HUES64 (cell line): Measurements from ENCODE around the gene RAD51D.
A peak's percentile ranks its signal among the peaks of the same experiment; 100 is the strongest.

Experiments
- H3K27ac ChIP-seq: 2 replicates; pipeline ENCODE4 v1.7.0; 2013; ENCODE audit warnings: low read depth, low read length, inconsistent platforms
- H3K27me3 ChIP-seq: 2 replicates; pipeline ENCODE4 v1.6.1; 2013; ENCODE audit warnings: mild to moderate bottlenecking, low read length; ENCODE audit not compliant: insufficient read depth
- H3K36me3 ChIP-seq: 2 replicates; pipeline ENCODE4 v1.6.1; 2013; ENCODE audit warnings: mild to moderate bottlenecking, low read length; ENCODE audit not compliant: insufficient read depth
- H3K4me1 ChIP-seq: 2 replicates; pipeline ENCODE4 v1.6.1; 2013; ENCODE audit warnings: mild to moderate bottlenecking, low read length, moderate library complexity; ENCODE audit not compliant: insufficient read depth
- H3K4me3 ChIP-seq: 2 replicates; pipeline ENCODE4 v1.5.1; 2013; ENCODE audit warnings: mild to moderate bottlenecking, low read length, moderate library complexity
- H3K9ac ChIP-seq: 2 replicates; pipeline ENCODE4 v1.6.1; 2013; ENCODE audit warnings: mild to moderate bottlenecking, low read depth, low read length
- H3K9me3 ChIP-seq: 2 replicates; pipeline ENCODE4 v1.6.1; 2013; ENCODE audit warnings: low read depth, low read length; ENCODE audit not compliant: insufficient read depth
- whole genome bisulfite sequencing: fragments of 150-250, 120-280 bp; methylation state at CpG from one replicate; pipeline ENCODE4 v1.1.7; 2013; ENCODE audit warnings: missing lambda C conversion rate; 5-methylcytosine and 5-hydroxymethylcytosine counted together

Gene RAD51D

DNA sequence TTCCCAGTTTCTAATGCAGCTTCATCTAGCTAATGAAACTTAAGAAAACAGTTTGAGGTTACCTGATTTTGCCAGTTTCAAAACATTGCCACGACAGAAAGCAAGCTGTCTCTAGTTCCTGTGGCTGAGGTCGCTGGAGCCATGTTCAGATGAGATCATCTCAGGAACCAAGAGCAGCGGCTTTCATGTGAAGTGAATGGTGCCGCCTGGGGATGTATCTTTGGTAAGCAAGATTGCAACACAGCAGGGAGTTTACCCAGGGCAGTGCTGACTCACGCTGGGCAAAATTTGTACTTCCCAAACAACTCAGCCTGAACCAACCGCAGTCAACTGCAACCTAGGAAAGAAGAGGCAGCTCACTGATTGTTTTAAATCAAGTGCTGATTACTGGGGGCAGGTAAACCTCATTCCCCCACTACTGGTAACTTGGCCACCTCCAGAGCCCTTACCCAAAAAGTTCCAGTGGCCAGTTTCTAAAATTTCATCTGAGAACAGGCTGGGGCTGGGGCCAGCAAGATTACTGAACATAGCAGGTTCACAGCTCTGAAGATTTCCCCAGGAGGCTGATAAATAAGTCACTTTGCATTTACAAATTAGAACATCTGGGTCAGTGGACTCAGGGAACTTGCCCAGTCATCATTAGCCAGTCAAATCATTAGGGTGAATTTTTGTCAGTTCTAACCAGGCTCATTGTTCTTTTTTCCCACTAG, 56.0 kb downstream of the RAD51D start, which contains the start of gene RFFL:
RFFL (minus strand) TSS at position 194 of the 710 bp plus-strand sequence. CDS start 37,154 bp downstream, outside the sequence.
- Histone ChIP-seq H3K4me3 (peak within 1 kb of the TSS; percentile 25), H3K4me1 (peaks cover 35% of the 10 kb centered on the region), H3K27ac (peak within 1 kb of the TSS; percentile 89), H3K9me3 (no peaks in the 10 kb centered on the region), H3K36me3 (no peaks in the 10 kb centered on the region), H3K27me3 (no peaks in the 10 kb centered on the region), H3K9ac (peak within 1 kb of the TSS; percentile 63)
- under 1% methylated on average over 6 of the region's 6 CpGs for WGBS

DNA sequence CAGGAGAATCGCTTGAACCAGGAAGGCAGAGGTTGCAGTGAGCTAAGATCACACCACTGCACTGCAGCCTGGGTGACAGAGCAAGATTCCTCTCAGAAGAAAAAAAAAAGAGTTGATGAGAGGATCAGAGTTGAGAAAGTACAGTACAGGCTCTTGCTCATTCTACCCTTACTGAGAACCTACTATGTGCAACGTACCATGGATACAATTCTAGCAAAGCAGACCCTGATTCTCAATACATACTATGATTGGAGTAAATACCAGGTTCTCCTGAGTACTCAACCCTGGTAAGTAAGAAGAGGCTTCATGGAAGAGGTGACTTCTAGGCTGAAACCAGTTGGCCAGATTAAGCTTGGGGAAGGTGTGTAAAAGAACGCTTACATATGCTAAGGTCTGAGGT, 57.4 kb downstream of the RAD51D start:
- WGBS: 94% methylated on average over 2 of the region's 3 CpGs
- Histone ChIP-seq H3K9me3 (no peaks in the 10 kb centered on the region), H3K9ac (no peak overlapping the region), H3K4me1 (peaks cover 29% of the 10 kb centered on the region), H3K27me3 (no peaks in the 10 kb centered on the region), H3K27ac (no peak overlapping the region), H3K36me3 (no peaks in the 10 kb centered on the region), H3K4me3 (no peak overlapping the region)

DNA sequence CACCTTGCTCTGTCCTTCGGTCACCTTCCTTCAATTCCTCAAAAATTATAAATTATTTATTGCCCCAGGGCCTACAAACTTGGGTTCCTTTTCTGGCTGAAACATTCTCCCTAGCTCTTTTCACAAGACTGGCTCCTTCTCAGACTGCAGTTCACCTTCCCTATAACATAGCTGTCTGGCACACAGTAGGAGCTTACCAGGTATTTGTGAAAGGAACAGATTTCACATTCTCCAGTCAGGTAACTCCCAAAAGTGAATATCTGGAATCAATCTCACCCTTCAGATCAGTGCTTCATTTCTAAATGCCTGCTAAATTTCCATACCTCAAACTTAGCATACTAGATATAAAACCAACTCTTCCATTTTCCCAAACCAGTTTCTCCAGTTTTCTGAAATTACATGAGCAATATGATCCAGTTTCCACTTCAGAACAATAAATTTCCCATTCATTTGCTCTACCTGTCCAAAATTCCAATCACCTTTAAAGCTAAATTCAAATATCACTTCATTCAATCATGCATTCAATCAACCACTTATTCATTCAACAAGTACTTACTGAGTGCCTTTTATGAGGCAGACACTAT, 62.2 kb downstream of the RAD51D start:
- 85% methylated on average over 1 of the region's 1 CpG for WGBS
- no peak overlapping the region for H3K27ac ChIP-seq
- no peaks in the 10 kb centered on the region for H3K36me3 ChIP-seq
- no peak overlapping the region for H3K9ac ChIP-seq
- no peaks in the 10 kb centered on the region for H3K27me3 ChIP-seq
- H3K4me1 ChIP-seq: peaks cover 17% of the 10 kb centered on the region
- H3K4me3 ChIP-seq: no peak overlapping the region
- H3K9me3 ChIP-seq: no peaks in the 10 kb centered on the region

DNA sequence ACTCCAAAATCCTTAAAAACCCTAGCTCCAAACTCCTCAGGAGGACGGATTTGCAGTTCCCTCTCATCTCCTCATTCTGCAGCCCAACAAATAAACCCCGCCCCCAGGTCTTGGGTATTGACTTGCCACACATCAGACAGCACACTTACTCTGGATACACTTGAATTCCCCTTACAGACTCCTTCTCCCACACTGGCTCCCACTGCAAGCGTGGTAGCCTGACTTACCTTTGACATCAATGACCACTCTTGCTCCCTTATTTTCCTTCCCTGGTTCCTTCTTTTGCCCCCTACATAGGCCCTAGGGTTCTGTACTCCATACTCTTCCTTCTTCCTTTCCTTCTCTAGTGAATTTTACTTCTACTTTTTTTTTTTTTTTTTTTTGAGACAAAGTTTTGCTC, 63.6 kb downstream of the RAD51D start:
- Histone ChIP-seq H3K36me3 (no peaks in the 10 kb centered on the region), H3K27me3 (no peaks in the 10 kb centered on the region), H3K4me3 (no peak overlapping the region), H3K9ac (no peak overlapping the region), H3K9me3 (no peaks in the 10 kb centered on the region), H3K4me1 (peaks cover 29% of the 10 kb centered on the region), H3K27ac (no peak overlapping the region)
- 79% methylated on average over 3 of the region's 3 CpGs for WGBS

DNA sequence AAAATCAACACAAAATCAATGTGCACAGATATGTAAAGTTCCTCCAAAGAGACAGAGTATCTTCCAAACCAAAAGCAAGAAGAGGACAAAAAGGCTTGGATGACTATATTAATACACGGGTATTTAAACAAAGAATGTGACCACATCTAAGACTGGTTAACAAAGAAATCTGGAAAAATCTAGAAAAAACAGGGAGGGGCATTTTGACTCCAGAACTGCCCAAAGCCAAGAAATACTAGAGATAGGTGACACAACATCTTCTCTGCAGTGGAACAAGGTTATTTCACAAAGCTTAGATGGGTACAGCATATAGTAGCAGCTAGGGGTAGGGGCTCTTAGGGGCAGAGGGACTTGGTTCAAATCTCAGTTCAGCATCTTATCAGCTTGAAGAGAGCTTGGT, 66.5 kb downstream of the RAD51D start:
- H3K4me3 ChIP-seq: no peak overlapping the region
- H3K9me3 ChIP-seq: no peaks in the 10 kb centered on the region
- 100% methylated on average over 1 of the region's 1 CpG for WGBS
- H3K36me3 ChIP-seq: no peaks in the 10 kb centered on the region
- no peak overlapping the region for H3K27ac ChIP-seq
- no peaks in the 10 kb centered on the region for H3K27me3 ChIP-seq
- peaks cover 32% of the 10 kb centered on the region for H3K4me1 ChIP-seq
- H3K9ac ChIP-seq: no peak overlapping the region

DNA sequence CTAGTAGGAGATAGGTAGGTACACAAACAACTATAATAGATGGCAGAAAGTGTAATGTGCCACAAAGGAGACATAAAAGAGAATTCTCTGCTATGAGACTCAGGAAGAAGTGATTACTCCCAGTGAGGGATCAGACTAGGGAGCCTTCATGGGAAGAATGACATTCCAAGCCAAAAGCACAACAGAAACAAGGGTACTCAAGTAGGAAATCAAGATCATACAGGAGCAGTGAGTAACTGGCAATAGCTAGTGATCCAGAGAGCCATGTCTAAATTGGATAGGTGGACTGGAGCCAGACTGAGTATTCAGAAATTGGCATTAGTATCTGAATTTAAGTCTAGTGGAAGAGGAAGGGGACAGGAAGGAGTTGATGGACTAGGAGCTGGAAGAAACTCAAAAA, 66.9 kb downstream of the RAD51D start:
- no peaks in the 10 kb centered on the region for H3K36me3 ChIP-seq
- H3K4me1 ChIP-seq: peaks cover 32% of the 10 kb centered on the region
- H3K9ac ChIP-seq: no peak overlapping the region
- no peaks in the 10 kb centered on the region for H3K27me3 ChIP-seq
- H3K27ac ChIP-seq: no peak overlapping the region
- H3K9me3 ChIP-seq: no peaks in the 10 kb centered on the region
- no peak overlapping the region for H3K4me3 ChIP-seq

DNA sequence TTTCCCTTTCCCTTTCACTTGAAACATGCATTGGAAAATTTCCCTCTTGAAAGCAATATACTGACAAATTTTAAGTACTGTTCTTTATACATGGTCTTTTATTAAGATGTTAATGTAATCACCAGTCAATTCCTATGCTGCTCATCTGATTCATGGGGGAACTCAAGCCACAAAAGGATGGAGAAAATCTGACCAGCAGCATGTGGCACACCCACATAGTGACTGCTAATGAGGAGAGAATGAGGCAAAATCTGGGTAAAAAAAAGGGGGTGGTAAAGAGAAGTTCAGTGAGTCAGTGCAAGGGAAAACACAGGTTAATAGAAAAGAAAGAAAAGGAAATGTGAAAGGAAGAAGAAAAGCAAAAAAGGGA, 67.4 kb downstream of the RAD51D start:
- H3K4me1 ChIP-seq: peaks cover 35% of the 10 kb centered on the region
- H3K9ac ChIP-seq: no peak overlapping the region
- no peaks in the 10 kb centered on the region for H3K27me3 ChIP-seq
- no peak overlapping the region for H3K4me3 ChIP-seq
- H3K36me3 ChIP-seq: no peaks in the 10 kb centered on the region
- no peaks in the 10 kb centered on the region for H3K9me3 ChIP-seq
- H3K27ac ChIP-seq: no peak overlapping the region

DNA sequence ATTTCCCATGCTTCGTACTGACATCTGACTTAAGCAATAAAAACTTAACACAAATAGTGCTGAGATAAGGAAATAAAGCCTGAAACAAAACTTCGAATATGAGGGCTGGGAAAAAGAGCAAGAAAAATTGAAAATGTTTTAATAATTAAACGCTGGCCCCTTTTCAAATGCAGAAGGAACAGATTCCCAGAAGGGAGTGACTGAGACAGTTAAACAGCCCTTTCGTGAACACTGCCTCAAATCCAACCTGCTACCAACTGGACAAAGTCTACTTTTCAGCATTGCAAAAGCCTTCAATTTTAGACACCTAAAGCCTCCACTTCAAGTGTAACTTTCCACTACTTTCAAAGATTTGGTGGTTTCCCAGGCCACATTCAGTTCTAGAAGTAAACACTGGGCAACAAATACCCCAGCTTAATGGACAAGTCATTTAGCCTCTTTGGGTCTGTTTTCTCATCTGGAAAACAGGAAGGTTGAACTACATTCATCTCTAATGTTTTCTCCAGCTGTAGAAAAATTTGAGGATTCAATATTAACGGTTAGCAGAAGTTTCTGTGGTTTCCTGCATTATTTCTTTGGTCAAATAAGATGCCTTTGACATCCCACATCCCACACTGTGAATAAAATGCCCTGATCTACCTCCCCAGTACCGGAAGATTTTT, 68.0 kb downstream of the RAD51D start:
- Histone ChIP-seq H3K27me3 (no peaks in the 10 kb centered on the region), H3K27ac (no peak overlapping the region), H3K36me3 (no peaks in the 10 kb centered on the region), H3K4me3 (no peak overlapping the region), H3K9me3 (no peaks in the 10 kb centered on the region), H3K4me1 (peaks cover 40% of the 10 kb centered on the region), H3K9ac (no peak overlapping the region)
- WGBS: 92% methylated on average over 5 of the region's 6 CpGs

DNA sequence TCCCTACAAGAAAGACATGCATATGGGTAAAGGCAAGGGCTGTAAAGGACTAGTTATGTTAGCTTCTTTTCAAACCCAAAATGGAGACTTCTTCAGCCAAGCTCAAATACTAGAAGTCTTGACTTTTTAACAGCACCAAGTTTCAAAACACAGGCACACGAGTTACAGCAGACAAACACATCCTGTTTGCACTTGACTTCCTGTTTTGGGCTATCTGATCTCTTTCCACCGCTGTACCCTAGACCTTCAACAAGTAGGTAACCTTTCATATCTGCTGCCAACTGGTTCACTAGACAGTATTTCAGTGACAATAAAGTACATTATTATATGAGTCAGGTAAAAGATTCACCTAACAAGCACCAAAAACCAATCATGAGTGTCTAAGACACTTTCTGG, 68.5 kb downstream of the RAD51D start:
- Histone ChIP-seq H3K4me1 (peaks cover 41% of the 10 kb centered on the region), H3K4me3 (no peak overlapping the region), H3K27me3 (no peaks in the 10 kb centered on the region), H3K27ac (no peak overlapping the region), H3K9me3 (no peaks in the 10 kb centered on the region), H3K36me3 (no peaks in the 10 kb centered on the region), H3K9ac (no peak overlapping the region)
- 83% methylated on average over 2 of the region's 2 CpGs for WGBS

DNA sequence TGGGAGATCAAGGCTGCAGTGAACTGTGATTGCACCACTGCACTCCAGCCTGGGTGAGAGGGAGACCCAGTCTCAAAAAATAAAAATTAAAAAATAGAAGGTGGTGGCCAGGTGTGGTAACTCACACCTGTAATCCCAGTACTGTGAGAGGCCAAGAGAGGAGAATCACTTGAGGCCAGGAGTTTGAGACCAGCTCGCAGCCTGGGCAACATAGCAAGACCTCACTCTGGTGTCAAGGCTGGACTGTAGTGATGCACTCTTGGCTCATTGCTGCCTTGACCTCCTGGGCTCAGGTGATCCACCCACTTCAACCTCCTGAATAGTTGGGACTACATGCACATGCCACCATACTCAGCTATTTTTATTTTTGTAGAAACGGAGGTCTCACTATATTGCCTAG, 69.5 kb downstream of the RAD51D start:
- 100% methylated on average over 2 of the region's 2 CpGs for WGBS

DNA sequence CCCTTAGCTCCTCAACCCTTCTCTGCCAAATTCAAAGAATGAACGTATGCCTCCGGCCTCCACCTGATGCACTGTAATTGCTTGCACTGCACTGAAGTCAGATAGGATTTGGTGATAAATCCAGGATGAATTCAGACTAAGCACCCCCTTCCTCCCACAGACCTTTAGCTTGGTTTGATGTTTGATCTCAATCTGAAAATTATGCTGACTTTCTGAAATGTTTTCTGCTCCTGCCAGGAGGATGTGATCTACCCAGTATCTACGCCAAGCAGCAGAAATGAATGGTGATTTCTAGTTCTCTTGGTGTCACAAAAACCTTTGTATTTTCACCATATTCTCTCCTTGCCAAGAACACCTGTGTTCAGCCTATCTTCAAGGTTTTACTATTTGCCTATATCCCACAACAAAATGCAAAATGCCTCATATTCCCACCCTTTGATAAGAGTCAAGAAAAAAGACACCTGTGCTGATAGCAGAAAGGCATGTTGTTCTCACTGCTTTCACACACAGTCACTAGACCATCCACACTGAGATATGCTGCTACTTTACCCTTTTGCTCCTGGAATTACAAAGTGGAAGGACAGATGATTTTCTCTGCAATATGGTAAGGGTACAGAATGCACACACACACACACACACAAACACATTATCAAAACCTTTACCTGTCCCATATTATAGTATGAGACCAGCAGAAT, 70.8 kb downstream of the RAD51D start:
- H3K4me1 ChIP-seq: peaks cover 36% of the 10 kb centered on the region
- WGBS: 97% methylated on average over 3 of the region's 3 CpGs
- no peak overlapping the region for H3K27ac ChIP-seq
- H3K9me3 ChIP-seq: no peaks in the 10 kb centered on the region
- no peak overlapping the region for H3K9ac ChIP-seq
- no peaks in the 10 kb centered on the region for H3K27me3 ChIP-seq
- no peak overlapping the region for H3K4me3 ChIP-seq
- H3K36me3 ChIP-seq: no peaks in the 10 kb centered on the region

More for the DNA sequence above, 69.5 kb downstream of the RAD51D start:
- no peaks in the 10 kb centered on the region for H3K9me3 ChIP-seq
- no peaks in the 10 kb centered on the region for H3K27me3 ChIP-seq
- H3K4me1 ChIP-seq: peaks cover 36% of the 10 kb centered on the region
- H3K4me3 ChIP-seq: no peak overlapping the region
- H3K36me3 ChIP-seq: no peaks in the 10 kb centered on the region
- H3K9ac ChIP-seq: no peak overlapping the region
- H3K27ac ChIP-seq: no peak overlapping the region
